Fibroblast of gingiva (primary cell): ENCODE measurements around the gene MREG.
A peak's percentile ranks its signal among the peaks of the same experiment; 100 is the strongest.
"Not testable (repeated sequence)": the region's sequence is repeated elsewhere in the genome, so short reads cannot be mapped to it uniquely, and the experiment has no call there.

Experiments
- DNase-seq: peaks from one replicate; pipeline ENCODE4 v3.0.0-alpha.2; 2011; ENCODE audit warnings: low read depth

The MREG gene

DNA sequence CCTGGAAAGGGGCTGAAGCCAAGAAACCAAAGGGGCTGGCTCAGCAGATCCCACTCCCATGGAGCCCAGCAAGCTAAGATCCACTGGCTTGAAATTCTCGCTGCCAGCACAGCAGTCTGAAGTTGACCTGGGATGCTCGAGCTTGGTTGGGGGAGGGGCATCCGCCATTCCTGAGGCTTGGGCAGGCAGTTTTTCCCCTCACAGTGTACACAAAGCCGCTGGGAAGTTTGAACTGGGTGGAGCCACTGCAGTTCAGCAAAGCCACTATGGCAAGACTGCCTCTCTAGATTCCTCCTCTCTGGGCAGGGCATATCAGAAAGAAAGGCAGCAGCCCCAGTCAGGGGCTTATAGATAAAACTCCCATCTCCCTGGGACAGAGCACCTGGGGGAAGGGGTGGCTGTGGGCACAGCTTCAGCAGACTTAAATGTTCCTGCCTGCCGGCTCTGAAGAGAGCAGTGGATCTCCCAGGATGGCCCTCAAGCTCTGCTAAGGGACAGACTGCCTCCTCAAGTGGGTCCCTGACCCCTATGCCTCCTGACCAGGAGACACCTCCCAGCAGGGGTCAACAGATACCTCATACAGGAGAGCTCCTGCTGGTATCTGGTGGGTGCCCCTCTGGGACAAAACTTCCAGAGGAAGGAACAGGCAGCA is 24.7 kb downstream of the MREG start:
- not testable (repeated sequence) for DNase-seq

DNA sequence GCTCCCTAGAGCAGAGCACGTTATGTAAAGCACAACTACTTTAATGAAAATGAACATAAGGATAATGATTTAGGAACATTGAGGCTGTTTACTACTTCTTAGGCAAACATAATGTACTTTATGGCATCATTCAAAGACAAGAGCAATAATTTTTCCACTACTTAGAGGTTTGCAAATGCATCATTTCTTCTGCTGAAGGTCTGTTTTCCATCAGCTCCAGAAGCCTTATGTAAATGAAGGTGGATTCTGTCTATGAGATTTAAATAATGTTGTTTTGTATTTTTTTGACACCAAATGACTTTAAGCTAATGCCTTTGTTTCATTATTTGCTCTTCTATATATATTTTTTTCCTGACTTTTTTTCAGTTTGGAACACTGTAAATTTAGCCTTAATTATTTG is 28.1 kb downstream of the MREG start:
- DNase-seq = no peak

DNA sequence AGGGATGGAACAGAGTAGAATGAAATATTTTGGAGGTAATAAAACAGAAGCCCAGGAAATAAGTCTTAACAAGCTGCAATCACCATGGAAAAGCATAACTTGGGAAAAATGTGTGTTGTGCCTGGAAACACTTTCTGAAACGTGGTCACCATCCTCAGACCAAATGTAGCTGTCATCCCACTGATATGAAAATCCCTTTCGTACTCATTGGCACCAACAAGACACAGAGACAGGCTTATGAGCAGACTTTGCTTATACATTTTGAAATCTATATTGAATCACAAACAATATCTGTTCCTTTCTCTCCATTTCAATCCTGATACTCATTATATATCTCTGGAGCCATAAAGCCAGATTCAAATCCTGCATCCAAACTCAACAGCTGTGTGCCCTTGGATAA is 28.7 kb downstream of the MREG start:
- DNase-seq = no peak

DNA sequence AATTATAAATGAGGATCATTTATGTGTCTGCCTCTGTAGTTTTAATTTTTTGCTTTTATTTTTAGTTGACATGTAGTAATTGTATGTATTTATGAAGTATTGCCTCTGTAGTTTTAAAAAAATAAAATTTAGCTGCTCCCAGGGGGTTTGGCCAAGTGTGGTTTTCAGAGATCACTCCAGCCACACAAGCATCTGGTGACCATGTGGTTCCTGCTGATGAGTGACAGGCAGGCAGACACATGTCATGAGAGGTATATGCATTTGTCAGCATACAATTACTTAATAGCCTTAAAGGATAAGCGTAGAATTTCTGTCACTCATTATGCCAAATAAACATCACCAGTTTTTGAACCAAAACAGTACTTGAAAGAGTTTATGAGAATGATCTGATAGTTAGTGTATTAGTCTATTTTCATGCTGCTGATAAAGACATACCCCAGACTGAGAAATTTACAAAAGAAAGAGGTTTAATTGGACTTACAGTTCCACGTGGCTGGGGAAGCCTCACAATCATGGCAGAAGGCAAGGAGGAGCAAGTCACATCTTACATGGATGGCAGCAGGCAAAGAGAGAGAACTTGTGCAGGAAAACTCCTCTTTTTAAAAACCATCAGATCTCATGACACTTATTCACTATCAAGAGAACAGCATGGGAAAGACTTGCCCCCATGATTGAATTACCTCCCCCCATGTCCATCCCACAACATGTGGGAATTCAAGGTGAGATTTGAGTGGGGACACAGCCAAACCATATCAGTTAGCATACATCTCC is 29.6 kb downstream of the MREG start:
- DNase-seq = no peak

DNA sequence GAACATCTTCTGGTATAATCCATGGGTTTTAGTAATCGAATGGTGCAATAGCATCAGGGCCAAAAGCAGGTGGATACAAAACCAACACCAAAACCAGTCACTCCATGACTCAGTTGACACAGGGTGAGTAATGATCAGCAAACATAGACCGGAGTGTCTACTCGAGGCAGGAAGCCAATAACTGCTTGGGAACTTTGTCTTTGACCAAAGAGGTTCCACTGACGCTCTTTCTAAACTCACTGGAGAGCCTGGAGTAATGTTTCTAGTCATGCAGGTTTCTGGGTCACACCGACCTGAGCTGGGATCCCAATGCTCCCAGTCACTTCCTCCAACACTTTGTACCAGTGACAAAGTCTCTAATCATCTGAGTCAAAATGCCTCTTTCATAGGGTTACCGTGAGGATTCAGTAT is 30.9 kb downstream of the MREG start:
- DNase-seq = no peak

DNA sequence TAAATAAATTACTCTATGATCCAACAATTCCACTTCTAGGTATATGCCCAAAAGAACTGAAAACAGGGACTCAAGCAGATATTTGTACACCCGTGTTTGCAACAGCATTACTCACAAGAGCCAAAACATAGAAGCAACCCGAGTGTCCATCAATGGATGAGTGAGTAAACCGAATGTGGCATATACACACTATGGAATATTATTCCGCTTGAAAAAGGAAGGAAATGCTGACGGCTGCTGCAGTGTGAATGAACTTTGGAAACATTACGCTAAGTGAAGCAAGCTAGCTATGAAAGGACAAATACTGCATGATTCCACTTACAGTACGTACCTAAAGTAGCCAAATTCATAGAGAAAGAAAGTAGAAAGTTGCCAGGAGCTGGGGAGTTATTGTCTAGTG is 32.2 kb downstream of the MREG start:
- DNase-seq = no peak

DNA sequence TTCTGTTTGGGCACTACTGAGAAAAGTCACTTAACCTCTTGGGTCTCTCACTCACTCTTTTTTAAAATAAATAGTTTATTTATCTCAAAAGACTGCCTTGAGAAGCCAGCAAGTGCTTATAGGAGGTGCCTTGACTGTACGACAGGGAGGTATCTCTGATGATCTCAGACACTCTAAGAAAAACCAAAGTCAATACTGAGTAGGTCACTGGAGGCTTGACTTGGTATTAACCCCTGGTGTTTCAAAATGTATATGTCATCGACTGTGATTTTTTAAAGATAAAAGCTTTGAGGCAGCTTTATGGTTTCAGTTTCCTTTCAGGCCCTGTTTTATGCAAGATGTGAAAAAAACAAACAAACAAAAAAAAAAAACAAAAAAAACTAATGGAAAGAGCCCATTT is 33.7 kb downstream of the MREG start:
- DNase-seq = no peak

DNA sequence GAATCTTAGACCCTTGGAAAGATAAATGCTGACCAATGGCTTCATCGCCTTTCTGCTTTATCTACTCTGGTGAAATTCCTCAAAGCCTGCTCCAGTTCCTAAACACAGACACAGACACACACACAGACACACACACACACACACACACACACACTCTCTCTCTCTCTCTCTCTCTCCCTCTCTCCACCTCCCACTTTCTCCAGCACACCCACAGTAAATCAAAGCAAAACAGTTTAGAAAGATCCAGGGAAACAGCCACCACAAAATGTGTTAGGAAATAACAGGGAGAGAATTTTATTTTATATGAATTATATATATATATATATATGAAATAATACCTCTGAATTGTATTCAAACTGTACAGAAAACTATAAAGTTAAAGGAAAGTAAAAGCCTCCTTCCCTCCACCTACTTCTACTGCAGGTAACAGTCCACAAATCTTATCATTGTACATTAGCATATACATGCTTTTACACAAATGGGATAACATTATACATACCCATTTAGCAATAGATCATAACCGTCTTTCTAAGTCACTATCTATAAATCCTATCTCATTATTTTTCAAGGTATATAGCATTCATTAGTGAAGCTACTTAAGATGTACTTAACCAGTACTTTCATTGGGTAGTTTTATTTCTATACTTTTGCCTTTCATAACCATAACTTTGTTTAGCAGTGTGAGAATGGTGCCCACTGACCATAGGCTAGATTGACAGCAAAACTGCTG is 38.5 kb downstream of the MREG start:
- no peak for DNase-seq

DNA sequence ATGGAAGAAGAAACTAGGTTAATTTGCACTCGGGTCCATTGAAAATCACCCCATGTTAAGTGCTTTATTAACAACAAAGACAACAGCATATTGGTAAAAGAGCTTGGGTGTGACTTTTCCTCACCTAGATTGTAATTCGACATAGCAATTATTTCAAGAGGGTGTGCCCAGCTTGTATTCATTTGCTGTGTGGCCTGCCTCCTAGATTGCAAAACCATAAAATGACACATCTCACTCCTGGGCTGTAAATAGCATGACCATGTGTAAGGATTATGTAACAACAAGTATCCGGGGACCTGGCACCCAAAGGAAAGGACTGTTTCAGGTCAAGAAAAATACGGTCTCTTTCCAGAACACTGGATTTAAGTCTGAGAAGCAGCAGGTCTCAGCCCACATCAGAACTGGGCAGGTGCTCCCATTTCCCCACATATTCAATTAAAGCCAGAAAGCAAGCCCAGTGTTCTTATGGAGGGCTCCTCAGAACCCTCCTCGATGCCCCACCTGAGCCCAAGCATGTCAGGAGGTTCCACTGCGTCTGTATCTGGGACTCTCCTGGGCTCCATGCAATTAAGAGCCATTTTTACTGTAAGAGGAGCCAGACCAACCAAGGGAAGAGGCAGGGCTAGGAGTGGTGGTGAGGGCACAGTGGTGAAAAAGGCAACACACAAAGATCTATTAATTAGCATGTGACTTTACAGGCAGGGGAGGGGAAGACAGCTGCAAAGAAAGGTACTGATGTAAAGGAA is 39.2 kb downstream of the MREG start:
- peak; percentile 14 for DNase-seq

DNA sequence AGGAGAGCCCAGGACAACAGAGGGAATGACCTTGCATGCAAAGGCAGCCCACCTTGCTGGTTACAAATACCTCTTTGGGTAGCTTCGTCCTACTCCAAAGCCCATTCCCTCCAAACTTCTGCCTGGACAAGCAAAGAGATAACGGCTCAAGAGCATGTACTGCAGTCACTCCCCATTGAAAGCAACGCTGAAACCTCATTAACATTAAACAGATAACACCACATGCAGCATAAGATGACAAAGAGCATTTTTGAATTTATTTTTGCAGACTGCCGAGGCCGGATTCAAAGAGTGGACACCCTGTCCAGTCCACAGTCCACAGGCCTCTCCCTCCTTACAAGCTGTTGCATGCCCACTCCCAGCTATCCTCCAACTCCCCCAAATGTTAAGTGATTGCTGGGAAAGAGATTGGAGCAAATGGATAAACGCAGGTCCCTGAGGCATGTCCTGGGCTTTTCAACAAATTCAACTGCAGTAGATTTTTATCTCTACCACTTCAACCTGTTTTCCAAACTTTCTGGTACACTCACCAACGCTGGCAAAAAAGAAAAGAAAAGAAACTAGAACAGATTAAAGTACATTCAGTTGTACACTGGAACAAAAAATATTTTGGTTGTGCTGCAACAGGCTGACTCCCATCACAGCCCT is 40.1 kb downstream of the MREG start:
- DNase-seq = no peak

DNA sequence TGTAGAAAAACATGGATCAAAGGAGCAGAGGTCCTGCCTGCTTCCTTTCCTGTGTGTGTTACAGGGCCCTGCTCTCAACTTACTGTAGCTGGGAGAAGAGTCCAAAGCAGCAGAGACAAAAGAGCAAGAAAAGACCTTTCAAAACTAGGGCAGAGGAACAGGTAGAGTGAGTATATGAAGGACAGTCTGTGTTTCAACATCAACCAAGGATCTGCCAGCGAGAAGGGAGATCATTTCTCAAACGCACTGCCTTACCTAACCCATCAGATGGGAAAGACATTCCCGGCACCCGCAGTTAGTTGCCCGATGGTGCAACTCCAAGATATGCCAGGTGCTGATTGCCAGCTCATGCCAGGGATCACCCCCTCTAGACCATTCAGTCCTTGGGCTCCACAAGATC is 41.7 kb downstream of the MREG start:
- no peak for DNase-seq

DNA sequence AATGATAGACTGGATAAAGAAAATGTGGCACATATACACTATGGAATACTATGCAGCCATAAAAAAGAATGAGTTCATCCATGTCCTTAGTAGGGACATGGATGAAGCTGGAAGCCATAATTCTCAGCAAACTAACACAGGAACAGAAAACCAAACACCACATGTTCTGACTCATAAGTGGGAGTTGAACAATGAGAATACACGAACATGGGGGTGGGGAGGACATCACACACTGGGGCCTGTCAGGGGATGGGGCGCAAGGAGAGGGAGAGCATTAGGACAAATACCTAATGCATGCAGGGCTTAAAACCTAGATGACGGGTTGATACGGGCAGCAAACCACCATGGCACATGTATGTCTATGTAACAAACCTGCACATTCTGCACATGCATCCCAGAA is 42.5 kb downstream of the MREG start:
- DNase-seq = not testable (repeated sequence)

DNA sequence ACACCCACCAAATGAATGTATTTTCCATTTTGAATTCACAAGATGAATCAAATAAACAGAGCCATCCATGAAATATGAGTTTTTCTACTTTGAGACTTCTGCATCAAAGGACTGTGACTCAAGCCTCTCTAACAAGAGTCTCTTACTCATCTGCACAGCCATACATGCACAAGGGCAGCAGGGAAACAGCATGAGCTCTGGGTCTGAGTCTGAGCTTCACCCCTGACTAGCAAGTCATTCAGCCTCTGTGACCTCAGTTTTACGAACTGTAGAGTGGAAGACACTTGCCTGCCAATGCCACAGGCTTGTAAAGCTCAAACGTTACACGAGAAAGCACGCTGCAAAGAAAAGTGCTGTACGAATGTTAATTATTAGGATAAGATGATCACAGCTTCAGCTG is 42.9 kb downstream of the MREG start:
- no peak for DNase-seq

DNA sequence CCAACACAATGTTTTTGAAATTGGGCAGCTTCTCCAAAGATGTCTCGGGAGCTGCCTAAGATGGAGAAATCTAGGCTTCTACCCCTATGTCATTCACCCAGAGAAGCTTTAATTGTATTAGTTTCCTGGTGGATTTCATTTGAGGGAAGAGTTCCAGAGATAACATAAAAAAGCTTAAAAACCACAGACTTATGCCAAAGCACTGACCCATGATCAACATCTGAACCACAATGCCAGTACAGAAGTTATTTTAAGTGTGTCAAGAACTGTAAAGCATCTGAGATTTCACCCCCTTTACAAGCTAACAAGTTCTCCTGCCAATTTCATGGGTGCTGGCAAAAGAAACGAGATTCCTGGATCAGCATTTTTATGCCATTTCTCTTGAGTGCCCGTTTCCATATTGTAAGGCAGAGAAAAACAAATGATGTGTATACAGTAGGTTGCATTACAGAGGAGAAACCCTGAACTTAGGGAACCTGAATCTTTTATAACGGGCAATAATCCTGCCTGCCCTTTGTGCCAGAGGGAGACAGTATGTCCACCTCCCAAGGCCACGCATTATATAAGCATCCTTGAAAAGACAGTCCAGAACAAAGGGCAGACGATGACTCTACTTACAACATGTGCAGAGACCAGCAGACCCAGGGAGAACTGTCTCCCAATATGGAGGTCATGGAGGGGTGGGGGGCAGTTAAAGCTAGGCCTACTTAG is 44.1 kb downstream of the MREG start:
- peak; percentile 90 for DNase-seq

DNA sequence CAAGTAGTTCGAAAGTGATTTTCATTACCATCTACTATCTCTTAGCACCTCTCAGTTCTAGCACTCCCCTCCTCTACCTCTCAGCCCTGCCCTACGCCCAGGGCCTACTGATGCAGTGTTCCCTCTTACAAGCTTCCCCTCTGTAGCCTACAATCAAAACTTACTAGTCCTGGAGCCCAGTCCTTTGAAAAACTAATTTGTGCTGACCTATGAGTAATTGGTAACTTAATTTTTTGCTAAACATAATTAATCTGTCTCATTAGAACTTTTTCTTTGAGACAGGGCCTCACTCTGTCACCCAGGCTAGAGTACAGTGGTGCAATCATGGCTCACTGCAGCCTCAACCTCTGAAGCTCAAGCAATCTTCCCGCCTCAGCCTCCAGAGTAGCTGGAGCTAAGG is 44.9 kb downstream of the MREG start:
- DNase-seq = no peak

DNA sequence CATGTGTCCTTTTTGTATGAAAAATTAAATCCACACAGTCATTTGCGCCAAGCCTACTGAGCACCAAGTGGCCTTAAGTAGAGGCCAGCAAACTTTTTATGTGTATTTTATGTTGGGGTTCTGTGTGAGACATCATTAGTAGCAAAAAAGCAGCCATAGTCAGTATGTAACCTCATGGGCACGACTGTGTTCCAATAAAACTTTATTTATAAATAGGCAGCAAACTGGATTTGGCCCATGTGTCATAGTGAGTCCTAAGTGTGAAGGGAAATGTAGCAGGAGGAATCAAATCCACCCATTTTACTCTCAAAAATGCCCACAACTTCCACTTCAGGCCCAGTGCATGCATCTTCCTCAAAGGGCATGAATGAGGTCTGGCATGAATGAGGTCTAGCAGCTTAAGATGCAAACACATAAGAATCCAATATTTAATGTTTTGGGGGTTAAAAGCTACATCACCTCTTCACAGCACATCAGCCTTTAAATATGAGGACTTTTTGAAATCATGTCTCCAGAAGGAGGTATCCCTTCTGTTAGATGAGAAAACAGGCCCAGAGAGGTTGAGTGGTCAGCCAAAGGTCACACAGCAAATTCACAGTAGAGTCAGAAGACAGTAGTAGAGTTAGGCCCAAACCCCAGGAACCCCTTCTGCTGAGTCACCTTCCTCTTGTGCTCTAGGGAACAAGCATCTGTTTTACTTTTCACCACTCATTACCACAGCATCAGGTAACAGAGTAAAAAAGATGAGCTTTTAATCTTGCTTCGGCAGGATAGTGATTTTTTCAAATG is 45.6 kb downstream of the MREG start:
- DNase-seq = no peak

DNA sequence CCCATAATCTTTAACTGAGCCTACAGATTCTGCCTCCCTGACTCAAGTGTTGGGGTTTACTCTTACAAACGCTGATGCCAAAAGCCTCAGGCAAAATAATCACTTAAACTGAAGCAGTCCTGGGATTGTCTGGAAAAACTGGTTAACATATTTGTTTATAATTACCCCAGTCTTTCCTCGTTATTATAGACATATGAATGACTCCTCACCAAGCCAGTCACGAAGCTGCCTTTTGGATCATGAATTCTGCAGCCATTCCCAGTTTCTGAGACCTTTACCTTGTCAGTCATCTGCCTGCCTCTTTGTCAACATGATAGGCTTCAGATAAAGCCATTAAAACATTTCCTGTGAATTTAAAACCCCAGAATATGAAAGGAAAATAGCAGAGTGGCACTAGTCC is 46.4 kb downstream of the MREG start:
- no peak for DNase-seq

DNA sequence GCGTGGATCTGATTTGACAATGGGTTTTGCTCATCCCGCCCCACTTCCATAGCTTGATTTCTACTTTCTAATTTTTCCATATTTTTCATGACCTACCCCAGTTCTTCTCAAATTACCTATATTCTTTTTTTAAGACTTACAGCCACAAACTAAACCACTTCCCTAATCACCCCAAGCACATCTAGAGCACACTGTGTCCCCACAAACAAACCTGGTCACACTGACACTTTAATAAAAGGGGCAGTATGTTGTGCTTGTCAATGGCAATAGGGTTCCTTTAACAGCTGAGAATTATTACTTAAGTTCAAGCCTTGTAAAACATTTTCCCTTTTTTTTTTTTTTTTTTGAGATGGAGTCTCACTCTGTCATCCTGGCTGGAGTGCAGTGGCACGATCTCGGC is 47.1 kb downstream of the MREG start:
- no peak for DNase-seq

DNA sequence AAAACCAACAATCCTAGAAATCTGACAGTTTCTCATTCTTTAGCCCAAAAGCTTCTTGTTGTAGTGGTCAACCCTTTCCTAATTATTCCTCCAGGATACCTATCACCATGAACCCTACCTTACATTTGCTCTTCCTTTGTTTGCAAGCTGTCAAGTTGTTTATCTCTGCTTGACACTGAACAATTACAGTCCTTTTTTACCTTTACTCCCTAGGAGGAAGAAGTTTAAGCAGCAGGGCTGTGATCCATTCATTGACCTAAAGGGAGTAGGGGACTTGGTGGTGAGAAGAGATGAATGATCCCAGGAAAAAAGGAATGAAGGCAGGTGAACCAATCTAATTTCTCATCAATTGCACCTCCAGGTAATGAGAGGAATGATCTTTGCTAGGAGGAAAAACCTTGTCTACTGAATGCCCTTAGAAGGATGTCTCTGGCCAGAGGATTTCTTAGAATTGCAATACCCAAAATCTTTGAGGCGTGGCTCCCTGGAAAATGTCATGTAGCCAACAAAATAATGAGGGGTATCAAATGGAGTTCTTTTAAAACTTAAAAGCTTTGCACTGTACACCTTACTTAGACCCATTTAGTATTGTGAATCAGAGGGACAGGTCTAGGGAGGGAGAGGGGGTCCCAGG is 47.7 kb downstream of the MREG start:
- DNase-seq = no peak

DNA sequence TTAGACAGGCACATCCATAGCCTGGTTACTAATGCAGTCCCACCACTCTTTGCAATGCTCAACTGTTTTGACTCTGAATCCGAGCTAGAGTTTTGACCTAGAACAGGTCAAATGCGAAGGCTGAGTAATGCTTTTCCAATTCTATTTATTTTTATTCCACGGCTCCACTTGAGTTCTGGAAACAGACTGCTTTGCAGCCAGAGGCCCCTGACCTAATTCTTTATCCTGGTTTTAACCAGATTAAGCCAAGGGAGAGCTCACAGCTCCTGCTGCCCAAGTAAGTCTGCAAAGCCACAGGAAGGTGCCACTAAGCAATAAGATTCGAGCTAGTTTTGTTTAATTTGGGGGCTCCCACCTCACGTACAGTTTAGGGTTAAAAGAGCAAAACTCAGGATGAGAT is 51.4 kb downstream of the MREG start:
- no peak for DNase-seq
